HG03196 (cell line): ENCODE measurements around the gene NACC2.
"Not testable (repeated sequence)": the region's sequence is repeated elsewhere in the genome, so short reads cannot be mapped to it uniquely, and the experiment has no call there.

Experiments
- ATAC-seq: cut with Tn5 transposase; IDR thresholded peaks from one replicate; pipeline ENCODE4 v1.9.1; 2021; ENCODE audit not compliant: unreplicated experiment

NACC2 gene

DNA sequence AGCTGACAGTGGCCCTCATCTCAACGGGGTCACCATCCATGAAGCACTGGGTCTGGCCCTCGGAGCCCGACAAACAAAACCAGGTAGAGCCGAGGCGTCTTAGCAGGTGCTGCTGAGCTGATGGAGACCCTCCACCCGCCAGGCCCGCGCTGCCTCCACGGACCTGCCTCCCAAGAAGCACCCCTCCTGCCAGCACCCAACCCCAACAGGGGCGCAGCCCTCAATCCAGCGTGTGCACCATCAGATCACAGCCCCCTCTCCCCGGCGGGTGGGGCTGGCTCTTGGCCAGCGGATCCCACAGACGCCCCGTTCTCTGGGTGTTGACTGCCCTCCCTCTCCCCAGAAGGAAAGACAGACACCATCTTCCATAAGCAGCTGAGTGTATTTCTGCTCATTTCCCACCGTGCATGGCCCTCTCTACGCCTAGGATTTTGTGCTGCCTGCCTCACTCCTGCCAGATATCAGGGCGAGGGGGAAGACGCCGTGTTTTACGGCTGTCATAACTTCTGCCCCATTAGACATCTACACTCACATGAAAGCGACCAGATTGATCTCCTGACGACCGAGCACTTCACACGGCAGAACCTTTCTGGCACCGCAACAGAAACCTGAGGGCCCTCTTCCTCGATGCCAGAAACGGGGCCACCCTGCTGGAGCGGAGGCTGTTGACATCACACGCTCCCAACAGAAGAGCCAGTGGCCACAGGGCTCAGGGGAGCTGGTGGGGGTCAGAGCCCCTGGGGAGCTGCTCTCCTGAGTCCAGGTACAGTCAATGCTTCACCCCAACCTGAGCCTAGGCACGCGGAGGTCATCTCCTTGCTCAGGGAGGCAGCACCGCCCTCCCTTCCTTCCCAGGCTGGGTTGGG, 12.4 kb downstream of the NACC2 start:
- ATAC-seq = no peak

DNA sequence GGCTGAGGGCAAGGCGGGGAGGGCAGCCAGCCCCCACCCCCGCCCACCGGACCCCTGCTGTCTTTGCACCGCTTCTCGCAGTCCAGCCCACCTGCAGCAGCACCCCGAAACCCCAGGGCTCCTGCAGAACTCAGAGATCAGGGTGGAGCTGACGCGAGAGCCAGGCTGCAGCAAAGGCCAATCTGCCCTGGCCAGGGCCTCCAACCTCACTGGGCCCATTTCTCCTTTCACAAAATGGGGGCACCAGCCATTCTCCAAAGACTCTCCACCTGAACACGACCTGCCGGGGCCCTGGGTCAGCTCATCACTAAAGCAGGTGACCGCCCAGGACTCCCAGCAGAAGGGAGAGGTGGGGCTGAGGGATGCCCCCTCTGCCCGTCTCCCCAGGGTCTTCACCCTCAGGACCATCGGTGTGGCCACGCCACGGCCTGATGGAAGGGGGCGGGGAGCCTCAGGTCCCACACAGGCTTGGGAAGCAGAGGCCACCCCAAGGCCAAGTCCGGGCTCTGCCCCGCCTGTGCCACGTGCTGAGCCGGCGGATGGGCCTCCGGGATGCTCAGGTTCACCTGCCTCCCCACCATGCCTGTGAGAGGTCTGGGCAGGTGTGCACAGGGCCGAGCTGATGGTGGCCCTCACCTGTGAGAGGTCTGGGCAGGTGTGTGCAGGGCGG, 13.1 kb downstream of the NACC2 start:
- no peak for ATAC-seq

DNA sequence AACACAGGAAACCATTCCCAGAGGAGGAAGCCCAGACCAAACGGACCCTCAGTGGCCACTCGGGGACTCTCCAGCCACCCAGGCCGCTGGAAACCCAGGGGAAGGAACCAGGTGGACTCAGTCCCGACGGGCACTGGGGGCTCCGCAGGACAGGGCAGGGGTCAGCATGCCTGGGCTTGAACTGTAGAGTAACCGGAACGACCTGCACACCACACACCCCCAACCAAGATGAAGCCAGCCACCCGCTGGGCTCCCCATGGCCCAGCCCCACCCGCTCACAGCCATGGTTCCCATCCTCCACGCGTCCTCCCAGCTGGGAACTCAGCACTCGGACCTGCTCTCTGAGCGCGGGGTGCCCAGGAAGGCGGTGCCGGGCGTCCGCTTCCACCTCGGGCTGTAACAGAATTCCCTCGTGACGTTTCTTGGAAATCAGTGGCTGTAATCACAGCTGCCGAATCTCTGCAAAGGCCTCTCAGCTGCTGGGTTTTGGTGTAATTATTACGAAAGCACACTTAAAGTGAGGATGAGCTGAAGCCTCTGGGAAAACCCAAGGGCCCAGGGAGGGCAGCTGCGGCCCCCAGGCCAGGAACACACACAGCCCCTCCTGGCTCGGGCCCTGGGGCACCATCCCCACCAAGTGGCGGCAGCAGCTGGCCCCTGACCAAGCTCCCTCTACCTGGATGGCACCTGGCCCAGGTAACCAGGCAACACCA, 13.8 kb downstream of the NACC2 start:
- no peak for ATAC-seq

DNA sequence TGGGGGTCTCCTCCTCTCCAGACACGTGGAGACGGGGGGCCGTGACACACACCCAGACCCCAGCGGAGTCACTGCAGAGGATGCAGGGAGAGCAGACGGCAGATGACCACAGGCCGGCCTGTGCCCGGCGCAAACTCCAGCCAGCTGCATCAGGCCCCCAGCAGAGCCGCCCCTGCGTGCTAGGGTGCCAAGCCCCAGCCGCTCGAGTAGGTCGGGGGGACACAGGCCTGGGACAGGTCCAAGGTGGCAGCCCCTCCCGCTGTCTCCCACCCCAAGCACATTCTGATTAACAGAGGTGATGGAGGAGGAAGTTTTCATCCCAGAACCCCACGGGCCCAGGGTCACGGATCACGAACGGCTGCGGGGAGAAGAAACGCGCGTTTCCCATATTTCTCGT, 14.4 kb downstream of the NACC2 start:
- no peak for ATAC-seq

DNA sequence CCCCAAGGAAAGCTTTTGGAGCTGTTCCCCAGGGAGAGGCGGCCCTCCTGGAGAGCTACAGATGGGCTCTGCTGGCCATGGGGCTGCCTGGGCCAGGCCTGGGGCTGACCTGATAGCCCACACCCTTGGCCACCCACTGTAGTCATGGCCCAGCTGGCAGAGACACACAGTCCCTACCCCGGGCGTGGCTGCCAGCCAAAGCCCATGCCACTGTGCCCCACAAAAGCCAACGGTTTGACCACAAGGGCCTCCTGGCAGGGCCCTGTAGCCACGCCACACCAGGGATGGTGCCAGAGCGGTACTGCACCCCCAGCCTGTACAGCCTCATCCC, 15.2 kb downstream of the NACC2 start:
- ATAC-seq = no peak

DNA sequence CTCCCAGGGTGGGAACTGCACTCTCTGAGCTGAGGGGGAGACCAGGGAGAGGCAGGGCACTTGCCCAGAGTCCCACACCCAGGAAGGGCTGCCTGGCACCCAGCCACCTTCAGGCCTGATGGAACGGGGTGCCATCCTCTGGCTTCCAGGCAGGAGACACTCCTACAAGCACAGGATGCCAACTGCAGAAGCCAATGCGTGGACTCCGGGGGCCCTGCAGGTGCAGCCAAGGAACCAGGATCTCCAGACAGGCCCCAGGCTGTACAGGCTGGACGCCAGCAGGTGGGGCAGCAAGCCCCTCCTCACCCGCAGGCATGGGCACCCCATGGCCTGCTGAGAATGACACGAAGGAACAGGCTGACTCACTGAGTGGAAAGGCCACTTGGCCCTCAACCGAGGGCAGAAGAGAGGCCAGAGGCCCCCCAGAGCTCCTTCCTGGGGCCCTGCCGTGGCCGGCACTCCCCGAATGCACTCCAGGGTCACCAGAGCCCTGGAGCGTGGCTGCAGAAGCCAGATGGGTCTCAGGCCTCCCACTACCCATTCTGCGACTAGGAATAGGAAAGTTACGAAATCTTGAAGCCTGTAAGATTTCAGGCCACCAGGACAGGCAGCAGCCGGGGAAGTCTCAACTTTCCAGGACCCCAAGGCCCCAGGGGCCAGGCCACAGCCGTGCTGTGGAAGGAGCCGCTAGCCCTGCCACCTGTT, 15.7 kb downstream of the NACC2 start:
- ATAC-seq = no peak

DNA sequence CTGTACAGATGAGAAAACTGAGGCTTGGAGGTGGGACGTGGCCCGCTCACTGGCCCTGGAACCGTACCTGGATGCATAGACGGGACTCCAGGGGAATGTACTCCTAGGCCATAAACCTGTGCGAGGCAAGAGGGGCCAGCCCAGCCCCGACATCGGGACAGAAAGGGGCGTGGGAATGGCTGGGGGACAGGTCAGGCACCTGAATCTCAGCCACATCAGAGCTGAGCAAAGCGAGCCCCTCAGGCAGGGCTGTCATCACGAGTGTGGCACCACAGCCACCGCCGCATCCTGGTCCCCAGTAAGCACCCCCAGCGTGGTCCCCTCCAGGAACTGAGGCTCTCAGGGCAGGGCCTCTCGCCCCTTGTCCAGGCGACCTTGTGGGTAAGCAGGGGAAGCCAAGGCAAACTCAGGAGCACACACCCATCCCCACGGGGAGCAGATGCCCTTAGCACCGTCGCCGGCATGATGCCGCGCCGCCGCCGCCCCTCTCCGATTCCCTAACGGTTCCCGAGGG, 16.5 kb downstream of the NACC2 start:
- no peak for ATAC-seq

DNA sequence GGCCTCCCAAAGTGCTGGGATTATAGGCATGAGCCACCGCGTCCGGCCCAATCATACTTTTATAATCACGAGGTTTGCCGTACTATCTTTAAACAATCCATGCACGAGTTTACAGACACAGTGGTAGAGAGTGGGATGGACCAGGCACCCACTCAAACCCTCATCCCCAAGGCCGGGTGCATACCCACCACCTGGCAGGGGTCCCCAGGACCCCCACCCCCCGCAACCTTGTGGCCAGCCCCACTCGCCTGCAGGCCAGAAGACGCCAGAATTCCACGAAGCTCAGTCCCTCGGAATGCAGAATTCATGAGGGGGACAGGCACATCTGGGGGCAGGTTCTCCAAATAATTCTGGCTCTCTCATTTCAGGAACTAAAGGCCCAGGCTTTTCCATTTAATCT, 17.1 kb downstream of the NACC2 start:
- ATAC-seq = no peak

DNA sequence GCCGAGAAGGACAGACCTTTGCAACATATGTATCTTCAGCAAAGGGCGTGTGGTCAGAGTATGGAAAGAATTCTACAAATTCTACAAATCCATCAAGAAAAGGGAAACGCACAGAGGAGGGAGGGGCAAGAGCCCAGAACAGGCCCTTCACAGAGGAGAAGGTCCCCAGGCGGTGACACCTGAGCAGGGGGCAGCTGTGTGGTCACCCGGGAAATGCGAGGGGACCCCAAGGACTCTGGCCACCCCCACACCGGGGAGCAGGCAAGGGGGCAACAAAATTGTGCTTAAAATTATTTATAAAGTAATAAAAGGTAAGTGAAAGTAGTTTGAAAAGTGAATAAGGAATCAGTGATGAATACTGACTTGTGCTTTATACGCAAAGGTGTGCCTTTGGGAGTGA, 17.6 kb downstream of the NACC2 start:
- ATAC-seq = no peak

DNA sequence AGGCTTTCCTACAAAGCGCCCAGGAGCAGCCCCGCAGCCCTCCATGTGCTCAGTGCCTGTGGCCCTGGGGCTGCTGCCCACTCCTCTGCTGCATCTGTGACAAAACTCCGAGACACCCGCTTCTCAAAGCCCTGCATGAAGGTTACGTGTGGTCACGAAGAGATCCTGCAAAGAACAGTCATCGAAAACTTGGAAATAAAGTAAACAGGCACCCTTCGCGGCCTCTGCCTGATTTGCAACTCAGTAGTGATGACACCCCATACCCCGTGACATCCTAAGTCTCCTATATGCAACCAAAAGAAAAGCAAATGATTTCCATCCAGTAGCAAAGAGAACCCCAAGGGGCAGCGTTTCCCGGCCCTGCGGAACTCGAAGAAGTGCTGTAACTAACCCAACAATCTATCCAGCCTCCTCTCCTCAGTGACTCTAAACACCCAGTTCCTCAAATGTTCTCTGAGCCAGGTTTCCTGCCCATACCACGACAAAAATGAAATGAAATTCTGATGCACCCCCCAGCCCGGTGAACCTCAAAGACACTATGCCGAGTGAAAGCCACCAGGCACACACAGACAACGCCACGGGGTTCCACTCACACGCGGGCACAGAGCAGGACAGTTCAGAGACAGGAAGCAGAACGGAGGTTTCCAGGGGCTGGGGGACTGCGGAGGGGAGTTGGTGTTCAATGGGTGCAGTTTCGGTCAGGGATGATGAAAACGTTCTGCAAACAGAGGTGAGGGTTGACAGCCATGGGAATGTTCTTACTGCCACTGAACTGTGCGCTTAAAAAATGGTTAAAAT, 19.0 kb downstream of the NACC2 start:
- no peak for ATAC-seq

DNA sequence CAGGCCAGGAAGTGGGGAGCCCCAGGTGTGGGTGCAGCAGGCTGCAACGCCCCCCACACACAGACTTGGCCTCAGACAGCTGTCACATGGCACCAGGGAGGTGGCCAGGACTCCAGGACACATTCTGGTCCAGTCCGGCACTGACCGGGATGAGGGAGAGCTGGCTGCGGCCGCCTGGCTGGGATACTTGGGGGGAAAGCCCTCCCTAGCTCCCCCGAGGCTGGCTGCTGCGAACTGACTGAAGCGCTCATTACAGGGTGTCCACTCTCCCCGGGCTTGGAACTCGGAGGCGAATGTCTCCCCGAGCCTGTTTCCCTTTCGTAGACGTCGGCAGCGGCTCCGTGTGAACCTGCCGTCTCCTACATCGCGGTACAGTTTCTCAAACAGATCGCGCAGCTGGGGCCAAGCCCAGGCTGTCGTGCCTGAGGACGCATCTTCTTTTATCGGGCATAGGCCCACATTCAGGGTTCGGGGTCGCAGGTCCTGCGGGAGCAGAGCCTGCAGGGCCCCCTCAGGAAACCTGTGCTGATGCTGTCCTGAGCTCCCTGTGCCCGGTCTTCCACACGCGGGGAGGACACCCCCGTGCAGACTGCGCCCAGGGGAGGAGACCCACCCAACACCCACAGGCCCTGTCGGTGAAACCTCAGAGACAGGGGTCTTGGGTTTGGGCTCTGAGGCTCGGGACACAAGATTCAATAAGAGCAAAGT, 19.8 kb downstream of the NACC2 start:
- ATAC-seq = no peak

DNA sequence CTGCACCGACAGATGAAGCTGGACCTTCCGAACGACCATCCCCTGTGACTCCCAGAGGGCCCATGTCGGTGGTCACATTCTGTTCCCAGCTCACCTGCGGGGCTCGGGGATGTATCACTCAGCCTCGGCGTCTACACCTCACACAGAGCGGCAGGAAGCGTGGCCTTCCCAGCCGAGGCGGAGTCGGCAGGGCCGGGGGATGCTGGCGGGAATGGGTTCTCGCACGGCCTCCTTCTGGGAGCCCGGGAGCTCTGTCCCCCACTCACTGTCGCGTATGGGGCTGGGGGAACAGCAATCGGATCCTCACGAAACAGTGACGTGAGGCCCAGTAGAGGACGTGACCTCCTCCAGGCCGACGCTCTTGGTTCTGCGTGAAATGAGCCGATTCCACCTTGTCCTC, 20.4 kb downstream of the NACC2 start:
- no peak for ATAC-seq

DNA sequence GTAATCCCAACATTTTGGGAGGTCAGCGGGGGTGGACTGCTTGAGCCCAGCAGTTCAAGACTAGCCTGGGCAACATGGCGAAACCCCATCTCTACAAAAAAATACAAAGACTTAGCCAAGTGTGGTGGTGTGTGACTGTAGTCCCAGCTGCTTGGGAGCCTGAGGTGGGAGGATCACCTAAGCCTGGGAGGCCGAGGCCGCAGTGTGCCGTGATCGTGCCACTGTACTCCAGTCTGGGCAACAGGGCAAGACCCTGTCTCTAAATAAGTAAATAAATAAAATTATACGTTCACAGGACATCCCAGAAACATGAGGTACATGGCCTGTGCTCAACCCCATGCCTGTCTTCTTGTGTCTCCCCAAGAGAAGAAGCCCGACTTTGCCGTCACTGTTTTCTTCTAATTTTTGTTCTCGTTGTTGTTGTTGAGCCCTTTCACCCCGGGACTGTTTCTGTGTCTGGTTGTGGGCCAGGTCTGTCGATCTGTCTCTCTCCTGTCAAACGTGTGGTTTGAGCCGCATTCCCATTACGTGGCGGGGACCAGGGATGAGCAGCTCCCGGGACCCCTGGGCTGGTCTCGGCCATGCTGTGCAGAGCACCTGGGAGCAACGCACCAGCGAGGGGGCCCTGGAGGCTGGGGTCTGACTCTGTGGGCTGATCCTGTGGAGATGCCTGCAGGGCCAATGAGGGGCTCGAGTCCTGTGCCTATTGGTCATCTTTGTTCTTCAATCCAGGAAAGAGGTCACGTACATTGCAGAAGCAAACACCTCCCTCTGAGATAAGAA, 32.2 kb downstream of the NACC2 start:
- no peak for ATAC-seq

DNA sequence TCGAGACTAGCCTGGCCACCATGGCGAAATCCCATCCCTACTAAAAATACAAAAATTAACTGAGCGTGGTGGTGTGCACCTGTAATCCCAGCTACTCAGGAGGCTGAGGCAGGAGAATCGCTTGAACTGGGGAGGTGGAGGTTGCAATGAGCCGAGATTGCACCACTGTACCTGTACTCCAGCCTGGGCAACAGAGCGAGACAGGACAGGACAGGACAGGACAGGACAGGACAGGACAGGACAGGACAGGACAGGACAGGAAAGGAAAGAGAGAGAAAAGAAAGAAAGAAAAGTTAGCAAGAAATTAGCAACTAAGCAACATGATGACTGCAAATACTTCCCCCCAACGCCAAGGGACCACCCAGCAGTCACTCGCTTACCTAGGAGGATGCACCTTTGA, 33.2 kb downstream of the NACC2 start:
- not testable (repeated sequence) for ATAC-seq

DNA sequence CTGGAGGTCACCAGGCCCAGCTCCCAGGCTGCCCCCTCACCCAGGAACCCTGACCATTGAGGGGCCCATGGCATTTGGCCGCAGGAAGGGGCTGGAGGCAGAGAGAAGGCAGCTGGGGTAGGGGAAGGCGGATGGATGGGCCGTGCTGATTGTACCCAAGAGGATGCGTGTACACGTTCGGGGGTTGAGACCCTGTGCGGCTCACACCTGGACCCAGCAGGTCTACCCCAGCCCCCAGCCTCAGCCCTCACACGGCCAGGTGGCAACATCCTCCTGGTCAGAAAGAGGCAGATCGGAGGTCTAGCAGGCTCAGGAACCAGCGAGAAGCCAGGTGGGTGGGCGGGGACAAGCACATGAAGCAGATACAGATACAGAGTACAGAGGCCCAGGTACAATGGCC, 33.7 kb downstream of the NACC2 start:
- ATAC-seq = no peak

DNA sequence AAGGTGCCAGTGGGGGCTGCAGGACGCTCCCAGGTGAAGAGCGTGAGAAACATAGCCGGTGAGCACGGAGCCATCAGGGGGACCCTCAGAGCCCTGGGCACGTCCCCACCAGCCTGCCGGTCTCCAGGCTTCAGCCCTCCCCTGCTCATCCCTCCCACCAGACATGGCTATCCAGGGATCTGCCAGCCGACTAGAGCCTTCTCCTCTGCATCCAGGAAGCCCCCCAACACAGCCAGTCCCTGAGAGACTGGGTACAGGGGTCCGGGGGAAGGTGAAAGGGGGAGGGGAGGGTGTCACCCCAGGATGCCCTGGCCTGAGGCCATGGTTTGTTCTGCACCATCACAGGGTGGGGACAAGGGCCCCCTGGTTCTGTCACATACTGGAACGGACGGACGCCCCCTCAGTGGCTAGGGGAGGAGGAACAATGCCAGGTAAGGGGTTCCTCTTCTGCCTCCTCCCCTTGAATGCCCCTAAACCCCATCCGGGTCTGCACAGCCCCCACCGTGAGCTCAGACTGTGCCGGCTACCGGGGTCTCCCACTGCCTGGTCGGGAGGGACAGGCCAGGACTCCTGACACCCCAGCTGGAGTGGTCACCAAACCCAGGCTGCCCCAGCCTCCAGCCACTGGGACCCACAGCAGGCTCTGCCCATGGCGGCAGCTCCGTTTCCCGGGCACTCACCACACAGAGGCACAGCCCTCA, 34.3 kb downstream of the NACC2 start:
- no peak for ATAC-seq

DNA sequence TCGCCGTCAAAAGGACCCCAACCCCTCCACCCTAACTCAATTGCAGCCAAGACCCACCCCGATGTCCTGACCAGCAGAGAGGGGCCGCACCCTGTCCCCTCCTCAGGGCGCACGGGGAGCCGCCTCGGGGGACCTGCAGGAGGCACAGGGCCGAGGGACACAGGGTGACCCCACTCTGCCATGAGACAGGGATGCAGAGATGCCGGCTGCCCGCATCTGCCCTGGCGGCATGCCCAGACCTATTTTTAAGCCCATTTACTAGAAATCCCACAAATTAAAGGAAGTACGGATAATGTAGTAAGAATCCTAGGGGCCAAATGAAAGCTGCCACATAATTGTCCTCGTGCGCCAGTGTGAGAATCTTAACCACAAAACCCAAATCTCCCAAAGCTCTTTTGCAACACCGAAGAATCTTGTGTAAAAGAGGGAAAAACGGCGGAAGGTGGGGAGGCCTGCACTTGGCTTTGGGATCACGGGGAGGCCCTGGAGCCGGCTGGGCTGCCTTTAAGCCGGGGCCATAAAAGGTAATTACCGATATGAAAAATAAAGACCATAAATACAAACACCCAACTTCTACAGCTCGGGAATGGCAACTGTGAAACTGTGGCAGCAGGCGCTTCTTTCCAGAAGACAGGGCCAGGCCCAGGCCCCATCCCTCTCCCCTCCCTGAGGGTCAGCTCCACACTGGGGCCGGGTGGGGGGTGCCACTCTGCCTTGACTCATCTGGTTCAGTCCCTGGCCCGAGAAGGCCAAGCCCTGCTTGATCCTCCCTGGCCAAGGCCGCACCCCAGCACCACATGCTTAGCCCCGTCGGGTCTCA, 35.0 kb downstream of the NACC2 start:
- no peak for ATAC-seq
